Gastroesophageal sphincter (tissue), 3 donors: Measurements from ENCODE around the gene STK32C.

Source experiments
- POLR2A ChIP-seq, 2 donors: fragments of 450-650 bp; IDR thresholded peaks; one replicate each; pipeline ENCODE4 v1.6.1; 2017; ENCODE audit warnings: antibody characterized with exemption in 2 of 2, mild to moderate bottlenecking in 2 of 2, moderate library complexity in 1 of 2
- POLR2AphosphoS5 ChIP-seq: sonication (generic); formaldehyde crosslinking; IDR thresholded peaks from one replicate; pipeline ENCODE4 v1.6.1; 2017; ENCODE audit warnings: antibody characterized with exemption
- TF ChIP-seq, protein P1 (sequence below), 4 experiments: fragments of 200-600 bp in 2 of 4; fragments of 450-650 bp in 2 of 4; sonication (generic) in 1 of 4; IDR thresholded peaks; one replicate each; pipeline ENCODE4 v1.5.1; 2017 to 2019; ENCODE audit warnings: antibody characterized with exemption in 4 of 4, mild to moderate bottlenecking in 2 of 4, moderate library complexity in 2 of 4

GRCh38 chr10:132280646-132281074 lies 27.1 kb downstream of the STK32C start:
- TF ChIP-seq, protein P1, sequence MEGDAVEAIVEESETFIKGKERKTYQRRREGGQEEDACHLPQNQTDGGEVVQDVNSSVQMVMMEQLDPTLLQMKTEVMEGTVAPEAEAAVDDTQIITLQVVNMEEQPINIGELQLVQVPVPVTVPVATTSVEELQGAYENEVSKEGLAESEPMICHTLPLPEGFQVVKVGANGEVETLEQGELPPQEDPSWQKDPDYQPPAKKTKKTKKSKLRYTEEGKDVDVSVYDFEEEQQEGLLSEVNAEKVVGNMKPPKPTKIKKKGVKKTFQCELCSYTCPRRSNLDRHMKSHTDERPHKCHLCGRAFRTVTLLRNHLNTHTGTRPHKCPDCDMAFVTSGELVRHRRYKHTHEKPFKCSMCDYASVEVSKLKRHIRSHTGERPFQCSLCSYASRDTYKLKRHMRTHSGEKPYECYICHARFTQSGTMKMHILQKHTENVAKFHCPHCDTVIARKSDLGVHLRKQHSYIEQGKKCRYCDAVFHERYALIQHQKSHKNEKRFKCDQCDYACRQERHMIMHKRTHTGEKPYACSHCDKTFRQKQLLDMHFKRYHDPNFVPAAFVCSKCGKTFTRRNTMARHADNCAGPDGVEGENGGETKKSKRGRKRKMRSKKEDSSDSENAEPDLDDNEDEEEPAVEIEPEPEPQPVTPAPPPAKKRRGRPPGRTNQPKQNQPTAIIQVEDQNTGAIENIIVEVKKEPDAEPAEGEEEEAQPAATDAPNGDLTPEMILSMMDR (IDR thresholded peaks at IDR 0.05) = no peak
- no peak for TF ChIP-seq POLR2A (IDR thresholded peaks at IDR 0.05)
- no peak for TF ChIP-seq POLR2AphosphoS5
